Subcutaneous adipose tissue (tissue), 4 donors: ENCODE data around the gene GNL3. TPM values are rescaled to one million over a fixed set of nuclear protein-coding genes. Genes with fewer than 3 reads are reported as not detected.

Experiments
- small RNA-seq: library from RNA; depleted of rRNA; stranded (forward); fragments of <200 nt; gene quantifications from one replicate; pipeline ENCODE3, GENCODE V24; 2016
- total RNA-seq, 4 donors: library from RNA; depleted of rRNA; stranded (reverse); fragments of >200 nt; gene quantifications; one replicate each; pipeline ENCODE4 v1.1.0, GENCODE V29; 2016
- TF ChIP-seq, protein P1 (sequence below): fragments of 450-650 bp; IDR thresholded peaks from one replicate; pipeline ENCODE4 v1.5.1; 2016; ENCODE audit warnings: low read depth, mild to moderate bottlenecking, control low read depth, antibody characterized with exemption, moderate library complexity

The GNL3 gene
- total RNA-seq, 4 donors from 2014 or later = 37.3 to 90.5 (median 59.5) TPM

DNA sequence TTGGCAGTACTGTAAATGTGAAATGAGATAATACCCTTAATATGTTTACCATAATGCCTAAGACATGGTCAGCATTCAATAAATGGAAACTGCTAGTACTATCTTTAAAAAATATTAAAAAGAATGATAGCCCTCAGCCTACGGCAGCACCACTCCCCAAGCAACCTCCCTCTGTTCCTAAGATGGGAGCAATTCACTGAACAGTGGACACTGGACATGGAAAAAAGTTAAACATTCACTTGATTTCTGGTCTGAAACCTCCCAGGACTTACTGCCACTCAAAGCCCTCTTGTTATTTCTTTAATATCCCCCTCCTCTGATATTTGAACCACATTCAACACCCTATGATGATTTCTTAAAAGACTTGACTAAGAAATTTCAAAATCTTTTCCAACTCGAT lies 57.9 kb downstream of the GNL3 start:
- TF ChIP-seq, protein P1, sequence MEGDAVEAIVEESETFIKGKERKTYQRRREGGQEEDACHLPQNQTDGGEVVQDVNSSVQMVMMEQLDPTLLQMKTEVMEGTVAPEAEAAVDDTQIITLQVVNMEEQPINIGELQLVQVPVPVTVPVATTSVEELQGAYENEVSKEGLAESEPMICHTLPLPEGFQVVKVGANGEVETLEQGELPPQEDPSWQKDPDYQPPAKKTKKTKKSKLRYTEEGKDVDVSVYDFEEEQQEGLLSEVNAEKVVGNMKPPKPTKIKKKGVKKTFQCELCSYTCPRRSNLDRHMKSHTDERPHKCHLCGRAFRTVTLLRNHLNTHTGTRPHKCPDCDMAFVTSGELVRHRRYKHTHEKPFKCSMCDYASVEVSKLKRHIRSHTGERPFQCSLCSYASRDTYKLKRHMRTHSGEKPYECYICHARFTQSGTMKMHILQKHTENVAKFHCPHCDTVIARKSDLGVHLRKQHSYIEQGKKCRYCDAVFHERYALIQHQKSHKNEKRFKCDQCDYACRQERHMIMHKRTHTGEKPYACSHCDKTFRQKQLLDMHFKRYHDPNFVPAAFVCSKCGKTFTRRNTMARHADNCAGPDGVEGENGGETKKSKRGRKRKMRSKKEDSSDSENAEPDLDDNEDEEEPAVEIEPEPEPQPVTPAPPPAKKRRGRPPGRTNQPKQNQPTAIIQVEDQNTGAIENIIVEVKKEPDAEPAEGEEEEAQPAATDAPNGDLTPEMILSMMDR = no peak

Small RNA genes within 50 kb of the gene (small RNA-seq; reads per million reads assigned to genes)
- not detected for gene AC006254.2
- gene RF00569 = 5,773 reads per million, percentile 100 among the genes with 10 or more reads in this experiment
- not detected for gene RF01183
- gene SNORD19 = not detected
- gene SNORD19B = not detected
- gene SNORD69 = 7,875 reads per million, percentile 100 among the genes with 10 or more reads in this experiment

Other genes with a start within 250 kb of the GNL3 start
- 100 to 1,000 TPM in 3 of 4 donors, 10 to 100 TPM in 1; 97.3 to 373 (median 164) TPM for gene SEMA3G, start 240.9 kb upstream of the GNL3 start, total RNA-seq
- gene TNNC1, start 232.0 kb upstream of the GNL3 start, total RNA-seq = 1 to 10 TPM in 2 of 4 donors, not detected in 2; 1.7 to 3.7 TPM
- gene NISCH, start 230.4 kb upstream of the GNL3 start, total RNA-seq = 100 to 1,000 TPM in 1 of 4 donors, 10 to 100 TPM in 3; 52.7 to 105 (median 71.5) TPM
- gene STAB1, start 190.7 kb upstream of the GNL3 start, total RNA-seq = 100 to 1,000 TPM; 147 to 268 (median 218) TPM
- 10 to 100 TPM; 11.6 to 29.8 (median 20.7) TPM for gene NT5DC2, start 152.2 kb upstream of the GNL3 start, total RNA-seq
- 1 to 10 TPM; 1.5 to 4.9 (median 2.3) TPM for gene UQCC5, start 149.4 kb upstream of the GNL3 start, total RNA-seq
- 100 to 1,000 TPM in 2 of 4 donors, 10 to 100 TPM in 2; 92.7 to 125 (median 104) TPM for gene PBRM1, start 119 bp upstream of the GNL3 start, total RNA-seq
- 10 to 100 TPM; 35.2 to 53.9 (median 46.2) TPM for gene GLT8D1, start 19.8 kb downstream of the GNL3 start, total RNA-seq
- 100 to 1,000 TPM in 1 of 4 donors, 10 to 100 TPM in 3; 44.3 to 108 (median 80.8) TPM for gene SPCS1, start 20.1 kb downstream of the GNL3 start, total RNA-seq
- 10 to 100 TPM in 3 of 4 donors, 1 to 10 TPM in 1; 9.0 to 18.4 (median 13.7) TPM for gene NEK4, start 84.9 kb downstream of the GNL3 start, total RNA-seq
- gene ITIH1, start 91.6 kb downstream of the GNL3 start, total RNA-seq = 1 to 10 TPM in 1 of 4 donors, under 1 TPM in 1, not detected in 2; 0.34 to 1.5 TPM
- 1 to 10 TPM in 2 of 4 donors, under 1 TPM in 1, not detected in 1; 0.44 to 4.6 (median 2.1) TPM for gene ITIH3, start 108.8 kb downstream of the GNL3 start, total RNA-seq
- 1 to 10 TPM in 3 of 4 donors, under 1 TPM in 1; 0.33 to 5.8 (median 3.4) TPM for gene ITIH4, start 144.6 kb downstream of the GNL3 start, total RNA-seq
- gene MUSTN1, start 149.0 kb downstream of the GNL3 start, total RNA-seq = 10 to 100 TPM in 1 of 4 donors, 1 to 10 TPM in 3; 1.3 to 13.0 (median 6.8) TPM
- gene STIMATE, start 211.5 kb downstream of the GNL3 start, total RNA-seq = 10 to 100 TPM; 21.4 to 32.0 (median 23.3) TPM